GM12872 (cell line): ENCODE measurements around the gene PDIA5.

ENCODE experiments used
- TF ChIP-seq, protein P1 (sequence below): IDR thresholded peaks from 3 replicates; pipeline ENCODE4 v1.5.1; 2011; ENCODE audit warnings: low read depth, mild to moderate bottlenecking, low read length, moderate library complexity; ENCODE audit not compliant: insufficient read depth

The PDIA5 gene

DNA sequence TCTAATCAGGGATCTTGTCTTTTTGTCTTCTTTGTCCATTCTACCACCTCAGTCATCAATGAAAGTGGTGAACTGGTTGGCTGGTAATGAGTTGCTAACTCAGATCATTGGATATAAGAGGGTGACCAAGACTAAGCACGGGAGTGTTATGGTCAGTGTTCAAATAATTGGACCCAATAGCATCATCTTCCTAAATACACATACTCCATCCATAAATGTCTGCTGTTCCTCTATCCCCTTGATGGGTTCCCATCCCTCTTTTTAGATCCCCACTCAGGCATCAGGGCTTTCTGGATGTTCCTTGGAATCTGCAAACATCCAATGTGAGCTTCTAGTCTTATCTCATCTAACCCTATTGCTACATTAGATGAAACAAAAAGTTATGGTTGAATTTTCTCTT, 42.8 kb upstream of the PDIA5 start:
- TF ChIP-seq, protein P1, sequence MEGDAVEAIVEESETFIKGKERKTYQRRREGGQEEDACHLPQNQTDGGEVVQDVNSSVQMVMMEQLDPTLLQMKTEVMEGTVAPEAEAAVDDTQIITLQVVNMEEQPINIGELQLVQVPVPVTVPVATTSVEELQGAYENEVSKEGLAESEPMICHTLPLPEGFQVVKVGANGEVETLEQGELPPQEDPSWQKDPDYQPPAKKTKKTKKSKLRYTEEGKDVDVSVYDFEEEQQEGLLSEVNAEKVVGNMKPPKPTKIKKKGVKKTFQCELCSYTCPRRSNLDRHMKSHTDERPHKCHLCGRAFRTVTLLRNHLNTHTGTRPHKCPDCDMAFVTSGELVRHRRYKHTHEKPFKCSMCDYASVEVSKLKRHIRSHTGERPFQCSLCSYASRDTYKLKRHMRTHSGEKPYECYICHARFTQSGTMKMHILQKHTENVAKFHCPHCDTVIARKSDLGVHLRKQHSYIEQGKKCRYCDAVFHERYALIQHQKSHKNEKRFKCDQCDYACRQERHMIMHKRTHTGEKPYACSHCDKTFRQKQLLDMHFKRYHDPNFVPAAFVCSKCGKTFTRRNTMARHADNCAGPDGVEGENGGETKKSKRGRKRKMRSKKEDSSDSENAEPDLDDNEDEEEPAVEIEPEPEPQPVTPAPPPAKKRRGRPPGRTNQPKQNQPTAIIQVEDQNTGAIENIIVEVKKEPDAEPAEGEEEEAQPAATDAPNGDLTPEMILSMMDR: no peak

DNA sequence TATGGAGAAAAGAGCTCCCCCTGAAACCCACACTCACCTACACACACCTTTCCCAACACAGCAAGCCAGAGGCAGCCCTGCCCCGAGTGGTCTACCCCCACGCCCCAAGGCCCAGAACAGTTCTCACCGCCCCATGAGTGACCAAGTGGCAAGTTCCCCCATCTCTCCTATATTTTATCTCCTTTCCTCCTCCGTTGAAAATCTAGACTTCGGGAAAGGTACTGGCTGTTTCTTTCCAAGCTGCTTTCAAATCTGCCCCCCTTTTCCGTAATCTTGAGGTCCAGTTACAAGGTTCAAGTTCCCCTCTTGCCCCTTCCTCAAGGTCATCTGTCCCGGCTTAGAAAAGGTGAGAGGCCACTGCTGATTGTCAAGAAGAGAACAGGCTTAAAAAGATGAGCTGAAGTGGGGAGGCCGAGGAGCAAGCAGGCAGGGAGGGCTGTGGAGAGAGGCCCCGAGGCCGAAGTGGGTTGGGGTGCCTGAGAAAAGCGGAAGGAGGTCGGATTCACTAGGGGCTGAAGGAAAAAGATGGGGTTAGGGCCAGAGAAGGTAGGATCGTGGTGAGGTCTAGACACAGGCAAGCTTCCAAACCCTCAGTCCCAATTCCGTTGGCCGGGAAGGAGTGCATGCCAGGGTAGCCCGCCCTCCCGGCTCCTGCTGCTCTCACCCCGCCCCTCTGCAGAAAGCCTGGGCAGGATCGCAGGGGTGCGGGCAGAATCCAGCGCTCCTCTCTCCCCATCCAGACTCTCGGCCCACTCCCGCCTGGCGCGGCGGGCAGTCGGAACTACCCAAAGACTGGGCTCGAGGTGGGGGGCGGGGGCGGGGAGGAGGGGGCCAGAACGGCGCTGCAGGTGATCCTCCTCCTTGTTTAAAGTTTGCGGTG, 40.9 kb upstream of the PDIA5 start:
- TF ChIP-seq, protein P1: no peak

DNA sequence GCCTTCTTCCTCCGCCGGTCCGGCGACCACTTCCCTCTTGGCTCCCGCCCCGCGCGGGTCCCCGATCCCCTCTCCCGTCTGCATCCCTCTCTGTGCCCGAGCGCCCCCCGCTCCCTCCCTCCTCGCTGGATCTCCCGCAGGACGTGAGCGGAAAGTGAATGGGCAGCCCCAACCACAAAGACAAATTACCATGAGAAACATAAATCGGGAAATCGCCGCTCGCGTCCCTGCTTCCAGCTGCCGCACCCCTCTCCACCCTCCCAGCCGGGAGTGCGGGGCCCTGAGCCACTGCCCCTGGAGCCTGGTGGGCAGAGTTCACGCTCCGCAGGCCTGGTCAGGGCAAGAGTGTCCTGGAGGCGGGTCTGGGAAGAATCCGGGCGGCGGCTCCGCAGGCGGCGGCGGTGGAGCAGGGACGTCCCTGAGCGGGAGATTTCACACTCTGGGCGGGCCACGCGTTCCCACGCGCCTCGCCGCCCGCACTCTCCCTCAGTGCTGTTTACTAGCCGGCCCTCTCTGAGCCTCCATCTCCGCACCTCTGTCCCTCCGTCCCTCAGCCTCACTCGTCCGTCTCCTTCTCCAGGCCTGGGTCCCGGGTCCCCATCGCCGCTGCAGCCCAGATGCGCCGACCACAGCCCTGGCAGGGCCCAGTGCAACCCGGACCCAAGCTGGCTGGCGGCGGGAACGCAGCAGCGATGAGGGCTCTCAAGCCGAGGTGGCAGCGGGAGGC, 40.1 kb upstream of the PDIA5 start:
- TF ChIP-seq, protein P1: no peak

DNA sequence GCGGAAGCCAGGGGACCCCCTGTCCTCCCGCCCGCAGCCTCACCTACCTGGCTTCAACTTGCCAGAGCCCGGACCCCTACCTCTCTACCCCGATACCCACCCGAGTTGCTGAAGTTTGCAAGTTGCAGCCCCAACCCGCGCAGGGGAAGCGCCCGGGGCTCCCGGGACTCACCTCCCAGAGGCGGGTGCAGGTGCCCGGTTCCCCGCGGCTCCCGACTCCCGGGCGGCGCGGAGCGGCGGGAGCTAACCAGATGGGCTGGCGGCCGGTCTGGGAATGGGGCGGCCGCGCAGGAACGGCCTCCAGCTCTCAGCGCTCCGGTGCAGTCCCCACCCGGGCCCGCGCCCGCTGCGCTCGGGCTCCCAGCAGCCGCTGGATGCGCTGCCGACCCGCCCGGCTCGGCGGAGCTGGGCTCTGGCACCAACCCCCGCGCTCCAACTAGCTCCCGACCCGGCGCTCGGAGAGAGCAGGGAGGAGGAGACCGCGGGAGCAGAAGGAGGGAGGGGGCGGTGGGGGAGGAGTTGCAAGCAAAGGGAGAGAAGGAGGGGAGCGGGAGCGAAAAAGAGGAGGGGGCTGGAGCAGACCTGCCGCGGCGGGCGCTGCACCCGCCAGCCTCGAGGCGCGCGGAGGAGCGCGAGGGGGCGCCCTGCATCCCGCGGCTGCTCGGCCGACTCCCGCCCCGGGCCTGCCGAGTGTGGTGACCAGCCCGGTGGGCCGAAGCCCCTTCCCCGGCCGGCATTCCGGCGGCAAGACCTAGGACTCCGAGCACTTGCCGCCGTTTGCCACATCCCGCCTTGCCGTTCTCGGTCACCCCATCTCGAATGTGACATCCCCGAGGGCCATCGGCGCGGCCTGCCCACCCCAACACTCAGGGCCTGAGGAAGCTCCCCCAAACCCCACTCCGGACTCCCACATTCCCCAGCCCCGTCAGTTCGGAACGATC, 39.3 kb upstream of the PDIA5 start, which contains the start of gene SEMA5B:
TSS of gene SEMA5B (minus strand) at position 472 of the 941 bp plus-strand sequence. CDS start 66,500 bp downstream, outside the sequence.
- TF ChIP-seq, protein P1: peak; percentile 48; the same call in 1 of the 3 replicates

GRCh38 chr3:123028233-123028828, 38.5 kb upstream of the PDIA5 start:
- TF ChIP-seq, protein P1: peak; percentile 50; the same call in 2 of the 3 replicates

- TF ChIP-seq, protein P1: no peak
Measured at GRCh38 chr3:123031051-123031450, 35.8 kb upstream of the PDIA5 start.
